Upper lobe of right lung (tissue), 1 donor: Measurements from ENCODE around the gene GPC3. TPM values are rescaled to one million over a fixed set of nuclear protein-coding genes. Genes with fewer than 3 reads are reported as not detected.
"Not testable (repeated sequence)": the region's sequence is repeated elsewhere in the genome, so short reads cannot be mapped to it uniquely, and the experiment has no call there.

Experiments used
- ATAC-seq: fragments of 200-7000 bp; cut with Tn5 transposase; one replicate; pipeline ENCODE4 v1.9.1; 2020; ENCODE audit warnings: mild to moderate bottlenecking, moderate library complexity
- DNase-seq: peaks from one replicate; pipeline ENCODE4 v3.0.0-alpha.2; 2020
- H3K27ac ChIP-seq: fragments of 200-600 bp; one replicate; pipeline ENCODE4 v1.8.0; 2022
- H3K27me3 ChIP-seq: fragments of 200-600 bp; one replicate; pipeline ENCODE4 v1.8.0; 2022; ENCODE audit warnings: mild to moderate bottlenecking
- H3K36me3 ChIP-seq: fragments of 200-600 bp; one replicate; pipeline ENCODE4 v1.8.0; 2022
- H3K4me1 ChIP-seq: fragments of 200-600 bp; one replicate; pipeline ENCODE4 v1.8.0; 2022
- H3K4me3 ChIP-seq: fragments of 200-600 bp; one replicate; pipeline ENCODE4 v1.8.0; 2022; ENCODE audit warnings: mild to moderate bottlenecking
- H3K9me3 ChIP-seq: fragments of 200-600 bp; one replicate; pipeline ENCODE4 v1.8.0; 2022
- intact Hi-C: fragments of 100-400 bp; cut with DNase I; formaldehyde crosslinking; loops from one replicate; pipeline ENCODE4 v1.11.0; 2022
- total RNA-seq: library from RNA; stranded (reverse); fragmentation: NEBNext Ultra II Directional; extraction: Animal tissue kit (Norgen Biotek cat#: 25700); gene quantifications from one replicate; pipeline ENCODE4 v1.2.1, GENCODE V29; 2021
- TF ChIP-seq, protein P1 (sequence below): fragments of 200-600 bp; IDR thresholded peaks from one replicate; pipeline ENCODE4 v1.8.0; 2022; ENCODE audit warnings: antibody characterized with exemption
- donor health status: DM: no; HTN: yes; CAD: no; lungs with severe emphysema.

The GPC3 gene
- total RNA-seq, 1 donor from 2014 or later: 67.7 TPM

DNA sequence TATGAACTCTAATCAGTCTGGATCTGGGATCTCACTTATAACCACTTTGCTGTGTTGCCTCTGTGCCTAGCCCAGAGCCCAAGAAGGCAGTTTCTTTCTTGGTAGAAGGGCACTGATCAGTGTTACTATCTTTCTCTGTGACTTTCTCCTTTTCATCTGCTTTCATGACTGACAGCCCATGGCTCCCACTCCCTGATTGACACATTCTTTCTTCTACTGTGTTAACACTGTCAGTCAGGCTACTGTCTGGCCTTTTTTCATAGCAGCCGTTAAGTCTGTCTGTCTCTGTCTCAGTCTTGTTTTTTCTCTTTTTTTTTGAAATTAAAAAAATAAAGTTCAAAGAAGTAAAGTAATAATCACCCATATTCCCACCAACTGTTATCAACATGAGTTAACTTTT, 210.6 kb downstream of the GPC3 start:
- intact Hi-C loops: no loop called here
- H3K36me3 ChIP-seq: no peaks in the 10 kb centered on the region
- H3K4me1 ChIP-seq: no peaks in the 10 kb centered on the region
- H3K4me3 ChIP-seq: no peak overlapping the region
- DNase-seq (no peak), ATAC-seq (no peak)
- TF ChIP-seq, protein P1, sequence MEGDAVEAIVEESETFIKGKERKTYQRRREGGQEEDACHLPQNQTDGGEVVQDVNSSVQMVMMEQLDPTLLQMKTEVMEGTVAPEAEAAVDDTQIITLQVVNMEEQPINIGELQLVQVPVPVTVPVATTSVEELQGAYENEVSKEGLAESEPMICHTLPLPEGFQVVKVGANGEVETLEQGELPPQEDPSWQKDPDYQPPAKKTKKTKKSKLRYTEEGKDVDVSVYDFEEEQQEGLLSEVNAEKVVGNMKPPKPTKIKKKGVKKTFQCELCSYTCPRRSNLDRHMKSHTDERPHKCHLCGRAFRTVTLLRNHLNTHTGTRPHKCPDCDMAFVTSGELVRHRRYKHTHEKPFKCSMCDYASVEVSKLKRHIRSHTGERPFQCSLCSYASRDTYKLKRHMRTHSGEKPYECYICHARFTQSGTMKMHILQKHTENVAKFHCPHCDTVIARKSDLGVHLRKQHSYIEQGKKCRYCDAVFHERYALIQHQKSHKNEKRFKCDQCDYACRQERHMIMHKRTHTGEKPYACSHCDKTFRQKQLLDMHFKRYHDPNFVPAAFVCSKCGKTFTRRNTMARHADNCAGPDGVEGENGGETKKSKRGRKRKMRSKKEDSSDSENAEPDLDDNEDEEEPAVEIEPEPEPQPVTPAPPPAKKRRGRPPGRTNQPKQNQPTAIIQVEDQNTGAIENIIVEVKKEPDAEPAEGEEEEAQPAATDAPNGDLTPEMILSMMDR: no peak
- H3K9me3 ChIP-seq: no peaks in the 10 kb centered on the region
- H3K27me3 ChIP-seq: no peaks in the 10 kb centered on the region
- no peak overlapping the region for H3K27ac ChIP-seq

DNA sequence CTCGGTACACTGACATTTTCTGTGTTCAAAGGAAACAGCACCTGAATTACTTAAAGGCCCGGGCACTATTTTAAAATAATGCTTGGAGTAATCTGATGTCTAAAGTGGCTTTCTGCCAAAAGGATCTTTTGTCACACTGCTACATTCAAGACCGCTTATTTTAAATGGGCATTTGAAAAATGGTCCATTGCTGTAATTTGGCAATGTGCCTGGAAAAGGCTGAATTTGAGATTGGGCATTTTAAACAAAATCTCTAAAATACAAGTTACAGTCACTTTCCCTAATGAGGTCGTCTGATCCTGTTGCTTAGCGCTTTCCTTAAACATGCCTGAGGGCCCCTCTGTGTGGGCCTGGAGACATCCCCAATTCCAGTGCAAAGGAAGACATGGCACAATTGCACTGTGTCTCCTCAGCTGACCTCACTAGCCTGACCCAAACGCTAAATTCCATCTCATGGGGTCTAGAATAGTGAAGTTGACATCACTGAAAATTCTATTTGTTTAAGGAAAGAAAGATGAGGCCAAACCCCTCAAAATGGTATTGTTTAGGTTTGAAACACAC, 214.2 kb downstream of the GPC3 start:
- TF ChIP-seq, protein P1: no peak
- Histone ChIP-seq H3K4me3 (no peak overlapping the region), H3K4me1 (no peaks in the 10 kb centered on the region), H3K27me3 (no peaks in the 10 kb centered on the region), H3K27ac (no peak overlapping the region), H3K9me3 (no peaks in the 10 kb centered on the region), H3K36me3 (no peaks in the 10 kb centered on the region)
- ATAC-seq (no peak), DNase-seq (no peak)
- intact Hi-C loops: no loop called here

DNA sequence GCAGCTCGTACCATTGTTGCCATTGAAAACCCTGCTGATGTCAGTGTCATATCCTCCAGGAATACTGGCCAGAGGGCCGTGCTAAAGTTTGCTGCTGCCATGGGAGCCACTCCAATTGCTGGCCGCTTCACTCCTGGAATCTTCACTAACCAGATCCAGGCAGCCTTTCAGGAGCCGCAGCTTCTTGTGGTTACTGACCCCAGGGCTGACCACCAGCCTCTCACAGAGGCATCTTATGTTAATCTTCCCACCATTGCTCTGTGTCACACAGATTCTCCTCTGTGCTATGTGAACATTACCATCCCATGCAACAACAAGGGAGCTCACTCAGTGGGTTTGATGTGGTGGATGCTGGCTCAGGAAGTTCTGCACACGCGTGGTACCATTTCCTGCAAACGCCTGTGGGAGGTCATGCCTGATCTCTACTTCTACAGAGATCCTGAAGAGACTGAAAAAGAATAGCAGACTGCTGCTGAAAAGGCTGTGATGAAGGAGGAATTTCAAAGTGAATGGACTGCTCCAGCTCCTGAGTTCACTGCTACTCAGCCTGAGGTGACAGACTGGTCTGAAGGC, 222.3 kb downstream of the GPC3 start:
- intact Hi-C loops, ATAC-seq, H3K27ac ChIP-seq, H3K4me3 ChIP-seq, DNase-seq, H3K27me3 ChIP-seq, H3K9me3 ChIP-seq, H3K36me3 ChIP-seq, H3K4me1 ChIP-seq: not testable (repeated sequence)

DNA sequence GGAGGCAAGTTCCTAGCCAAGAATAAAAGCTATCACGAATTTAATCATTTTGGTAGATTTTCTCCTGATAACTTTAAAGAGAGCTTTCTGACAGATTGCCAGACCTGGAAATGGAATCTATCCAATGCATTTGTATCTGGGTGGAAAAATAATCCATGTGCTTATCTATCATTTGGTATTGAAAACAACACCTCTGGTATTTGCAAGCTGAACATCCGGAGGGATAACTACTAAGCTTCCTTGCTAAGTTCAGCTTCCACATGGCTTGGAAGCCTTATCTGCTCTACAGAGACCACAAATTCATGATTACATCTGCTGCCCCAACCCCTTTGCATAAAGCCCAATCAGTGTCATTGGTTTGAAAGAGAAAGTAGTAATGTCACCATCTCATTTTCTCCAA, 230.7 kb downstream of the GPC3 start:
- DNase-seq (no peak), ATAC-seq (no peak)
- TF ChIP-seq, protein P1: no peak
- Histone ChIP-seq H3K27ac (no peak overlapping the region), H3K27me3 (no peaks in the 10 kb centered on the region), H3K4me3 (no peak overlapping the region), H3K9me3 (no peaks in the 10 kb centered on the region), H3K36me3 (no peaks in the 10 kb centered on the region), H3K4me1 (no peaks in the 10 kb centered on the region)
- intact Hi-C loops: no loop called here

DNA sequence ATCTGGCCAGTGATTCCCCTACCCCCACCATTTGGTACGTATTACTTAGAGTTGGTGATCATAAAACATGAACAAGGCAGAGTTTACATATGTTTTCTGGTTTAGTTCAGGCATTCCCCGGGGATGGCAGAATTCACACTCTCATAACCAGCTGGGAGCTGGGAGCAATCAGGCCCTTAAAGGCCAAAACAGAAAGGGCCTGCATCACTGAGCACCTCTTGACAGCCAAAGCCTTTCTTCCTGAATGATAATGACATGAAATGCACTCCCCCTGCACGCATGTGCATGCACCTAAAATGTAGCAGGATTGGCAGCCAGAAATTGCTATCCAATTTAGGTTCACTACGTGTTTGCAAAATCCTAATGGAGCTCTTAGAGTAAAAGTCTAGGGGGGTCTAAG, 235.4 kb downstream of the GPC3 start:
- no peak overlapping the region for H3K27ac ChIP-seq
- H3K27me3 ChIP-seq: no peaks in the 10 kb centered on the region
- intact Hi-C loops: no loop called here
- no peak overlapping the region for H3K4me3 ChIP-seq
- H3K4me1 ChIP-seq: no peaks in the 10 kb centered on the region
- ATAC-seq: no peak
- no peaks in the 10 kb centered on the region for H3K9me3 ChIP-seq
- no peak for DNase-seq
- no peaks in the 10 kb centered on the region for H3K36me3 ChIP-seq
- TF ChIP-seq, protein P1: no peak

DNA sequence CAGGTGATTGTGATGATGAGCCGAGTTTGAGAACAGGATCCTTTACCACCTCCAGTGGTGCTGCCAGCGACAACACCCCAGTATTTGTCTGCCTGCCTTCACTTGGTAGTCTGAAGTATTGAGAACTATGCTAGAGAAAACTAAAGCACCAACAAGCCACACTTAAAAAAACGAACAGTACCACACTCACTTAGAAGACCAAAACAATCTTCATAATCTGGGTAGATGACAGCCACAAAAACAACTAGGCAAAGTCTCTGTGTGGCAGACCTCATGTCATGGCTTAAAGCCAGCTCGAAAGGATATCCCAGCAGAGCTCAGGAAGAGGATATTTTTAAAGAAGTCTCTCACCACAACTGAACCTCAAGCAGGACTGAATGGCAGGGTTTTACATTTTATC, 236.0 kb downstream of the GPC3 start:
- Histone ChIP-seq H3K27ac (no peak overlapping the region), H3K36me3 (no peaks in the 10 kb centered on the region), H3K4me3 (no peak overlapping the region), H3K9me3 (no peaks in the 10 kb centered on the region), H3K27me3 (no peaks in the 10 kb centered on the region), H3K4me1 (no peaks in the 10 kb centered on the region)
- DNase-seq (no peak), ATAC-seq (no peak)
- intact Hi-C loops: no loop called here
- TF ChIP-seq, protein P1: no peak
